HG03378 (cell line): ENCODE measurements around the gene GALNT9.
A peak's percentile ranks its signal among the peaks of the same experiment; 100 is the strongest.
"Not testable (repeated sequence)": the region's sequence is repeated elsewhere in the genome, so short reads cannot be mapped to it uniquely, and the experiment has no call there.

ENCODE experiments used
- ATAC-seq: cut with Tn5 transposase; IDR thresholded peaks from one replicate; pipeline ENCODE4 v1.9.1; 2021; ENCODE audit warnings: mild to moderate bottlenecking, moderate library complexity; ENCODE audit not compliant: unreplicated experiment

Gene GALNT9

GRCh38 chr12:132202929-132203721 lies 126.3 kb downstream of the GALNT9 start:
- ATAC-seq: no peak

GRCh38 chr12:132201391-132202120 lies 127.8 kb downstream of the GALNT9 start:
- no peak for ATAC-seq

GRCh38 chr12:132200800-132201199 lies 128.6 kb downstream of the GALNT9 start:
- no peak for ATAC-seq

GRCh38 chr12:132199526-132200319 lies 129.7 kb downstream of the GALNT9 start:
- no peak for ATAC-seq

- no peak for ATAC-seq
These were observed 130.3 kb downstream of the GALNT9 start for GRCh38 chr12:132199101-132199500.

GRCh38 chr12:132197581-132198354 lies 131.6 kb downstream of the GALNT9 start:
- no peak for ATAC-seq

- no peak for ATAC-seq
These were observed 132.5 kb downstream of the GALNT9 start for GRCh38 chr12:132196873-132197390.

GRCh38 chr12:132196038-132196872 lies 133.1 kb downstream of the GALNT9 start:
- no peak for ATAC-seq

GRCh38 chr12:132195242-132195641 lies 134.1 kb downstream of the GALNT9 start:
- not testable (repeated sequence) for ATAC-seq

GRCh38 chr12:132194556-132194955 lies 134.8 kb downstream of the GALNT9 start:
- ATAC-seq: no peak

GRCh38 chr12:132194056-132194455 lies 135.3 kb downstream of the GALNT9 start:
- ATAC-seq: no peak

GRCh38 chr12:132191715-132192553 lies 137.5 kb downstream of the GALNT9 start:
- no peak for ATAC-seq

- no peak for ATAC-seq
These were observed 138.4 kb downstream of the GALNT9 start for GRCh38 chr12:132190834-132191500.

- peak; percentile 17 for ATAC-seq
These were observed 139.2 kb downstream of the GALNT9 start for GRCh38 chr12:132190012-132190755.

- peak; percentile 72 for ATAC-seq
These were observed 139.9 kb downstream of the GALNT9 start for GRCh38 chr12:132189378-132190011.

GRCh38 chr12:132188916-132189325 lies 140.5 kb downstream of the GALNT9 start:
- no peak for ATAC-seq

- no peak for ATAC-seq
These were observed 140.9 kb downstream of the GALNT9 start for GRCh38 chr12:132188451-132188901.
